Keratinocyte (primary cell): ENCODE measurements around the gene BDKRB2.

ENCODE experiments used
- EZH2 ChIP-seq: IDR thresholded peaks from one replicate; pipeline ENCODE4 v1.6.1; 2012; ENCODE audit warnings: inconsistent platforms, mild to moderate bottlenecking, low read length, moderate library complexity
- TF ChIP-seq, protein P1 (sequence below), 3 experiments: IDR thresholded peaks in 1 of 3; conservative IDR thresholded peaks in 1 of 3; optimal IDR thresholded peaks in 1 of 3; 2 replicates in 2 of 3; 3 replicates in 1 of 3; pipeline versions ENCODE3 to v1.5.1; 2011; ENCODE audit warnings: low read length in 3 of 3, mild to moderate bottlenecking in 3 of 3, moderate library complexity in 2 of 3, control low read depth in 1 of 3, inconsistent platforms in 1 of 3; ENCODE audit not compliant: insufficient read depth in 2 of 3; ENCODE audit errors: extremely low read depth in 1 of 3

DNA sequence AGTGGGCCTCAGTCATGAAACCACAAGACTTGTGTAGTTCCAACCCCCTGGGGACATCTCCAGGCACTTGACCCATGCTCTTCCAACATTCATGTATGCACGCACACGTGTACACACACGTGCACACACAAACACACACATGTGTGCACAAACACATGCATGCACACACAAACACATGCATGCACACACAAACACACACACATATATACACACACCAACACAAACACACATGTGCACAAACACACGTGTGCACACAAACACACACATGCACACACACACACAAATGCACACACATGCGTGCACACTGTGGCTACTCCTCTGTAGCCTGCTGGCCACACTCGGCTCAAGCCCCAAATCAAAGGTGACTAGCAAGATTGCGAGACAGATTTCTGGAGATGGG, 22.8 kb downstream of the BDKRB2 start:
- TF ChIP-seq, protein P1, sequence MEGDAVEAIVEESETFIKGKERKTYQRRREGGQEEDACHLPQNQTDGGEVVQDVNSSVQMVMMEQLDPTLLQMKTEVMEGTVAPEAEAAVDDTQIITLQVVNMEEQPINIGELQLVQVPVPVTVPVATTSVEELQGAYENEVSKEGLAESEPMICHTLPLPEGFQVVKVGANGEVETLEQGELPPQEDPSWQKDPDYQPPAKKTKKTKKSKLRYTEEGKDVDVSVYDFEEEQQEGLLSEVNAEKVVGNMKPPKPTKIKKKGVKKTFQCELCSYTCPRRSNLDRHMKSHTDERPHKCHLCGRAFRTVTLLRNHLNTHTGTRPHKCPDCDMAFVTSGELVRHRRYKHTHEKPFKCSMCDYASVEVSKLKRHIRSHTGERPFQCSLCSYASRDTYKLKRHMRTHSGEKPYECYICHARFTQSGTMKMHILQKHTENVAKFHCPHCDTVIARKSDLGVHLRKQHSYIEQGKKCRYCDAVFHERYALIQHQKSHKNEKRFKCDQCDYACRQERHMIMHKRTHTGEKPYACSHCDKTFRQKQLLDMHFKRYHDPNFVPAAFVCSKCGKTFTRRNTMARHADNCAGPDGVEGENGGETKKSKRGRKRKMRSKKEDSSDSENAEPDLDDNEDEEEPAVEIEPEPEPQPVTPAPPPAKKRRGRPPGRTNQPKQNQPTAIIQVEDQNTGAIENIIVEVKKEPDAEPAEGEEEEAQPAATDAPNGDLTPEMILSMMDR (optimal IDR thresholded peaks at IDR 0.05 in 1 of 3, IDR thresholded peaks at IDR 0.05 in 1 of 3, conservative IDR thresholded peaks at IDR 0.05 in 1 of 3; ENCODE audit: extremely low read depth in 1 of 3, insufficient read depth in 2 of 3, low read length in 3 of 3), result no peak
- TF ChIP-seq EZH2, result no peak
